PFSK-1 (cell line): ENCODE data around the gene PRPF38A.

ENCODE experiments used
- FOXP2 ChIP-seq: optimal IDR thresholded peaks from 2 replicates; pipeline ENCODE3; 2011; ENCODE audit warnings: borderline replicate concordance, control low read depth, inconsistent platforms; ENCODE audit not compliant: insufficient read depth; ENCODE audit errors: extremely low read length, extremely low read depth
- POLR2AphosphoS5 ChIP-seq: IDR thresholded peaks from 2 replicates; pipeline ENCODE4 v1.6.1; 2012; ENCODE audit warnings: low read depth, mild to moderate bottlenecking, control low read depth, low read length, moderate library complexity
- SIN3A ChIP-seq: IDR thresholded peaks from 2 replicates; pipeline ENCODE4 v1.6.1; 2012; ENCODE audit warnings: mild to moderate bottlenecking, low read length, moderate library complexity, borderline replicate concordance; ENCODE audit not compliant: insufficient read depth
- TAF1 ChIP-seq: IDR thresholded peaks from 2 replicates; pipeline ENCODE4 v1.6.1; 2012; ENCODE audit warnings: low read length, control low read depth, borderline replicate concordance; ENCODE audit not compliant: insufficient read depth
- TF ChIP-seq, protein P1 (sequence below), 2 experiments: IDR thresholded peaks; 2 replicates each; pipeline versions ENCODE4 v1.6.1 to v1.8.0; 2011 to 2012; ENCODE audit warnings: low read depth in 2 of 2, low read length in 2 of 2, control low read depth in 1 of 2, inconsistent platforms in 1 of 2, mild to moderate bottlenecking in 1 of 2, moderate library complexity in 1 of 2; ENCODE audit not compliant: insufficient read depth in 1 of 2

Gene PRPF38A

DNA sequence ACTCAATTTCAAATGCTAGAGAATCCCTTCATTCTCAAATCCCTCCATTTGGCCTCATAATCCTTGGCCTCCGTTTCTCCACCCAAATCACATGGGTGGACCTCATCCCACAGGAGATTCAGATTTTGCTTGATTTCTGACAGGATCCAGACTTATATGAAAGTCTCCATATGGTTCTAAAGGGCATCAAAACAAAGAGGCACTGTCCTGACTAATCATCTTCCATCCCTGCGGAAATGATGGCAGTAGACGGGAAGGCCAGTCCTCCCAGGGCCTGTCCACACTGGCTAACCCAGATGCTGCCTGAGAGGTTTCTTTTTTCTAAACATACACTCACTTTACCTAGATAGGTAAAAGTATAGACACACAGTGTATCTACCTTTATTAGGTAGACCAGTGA lies 19.0 kb upstream of the PRPF38A start:
- TF ChIP-seq POLR2AphosphoS5 (no peak), FOXP2 (no peak), TAF1 (no peak), SIN3A (no peak)
- TF ChIP-seq, protein P1, sequence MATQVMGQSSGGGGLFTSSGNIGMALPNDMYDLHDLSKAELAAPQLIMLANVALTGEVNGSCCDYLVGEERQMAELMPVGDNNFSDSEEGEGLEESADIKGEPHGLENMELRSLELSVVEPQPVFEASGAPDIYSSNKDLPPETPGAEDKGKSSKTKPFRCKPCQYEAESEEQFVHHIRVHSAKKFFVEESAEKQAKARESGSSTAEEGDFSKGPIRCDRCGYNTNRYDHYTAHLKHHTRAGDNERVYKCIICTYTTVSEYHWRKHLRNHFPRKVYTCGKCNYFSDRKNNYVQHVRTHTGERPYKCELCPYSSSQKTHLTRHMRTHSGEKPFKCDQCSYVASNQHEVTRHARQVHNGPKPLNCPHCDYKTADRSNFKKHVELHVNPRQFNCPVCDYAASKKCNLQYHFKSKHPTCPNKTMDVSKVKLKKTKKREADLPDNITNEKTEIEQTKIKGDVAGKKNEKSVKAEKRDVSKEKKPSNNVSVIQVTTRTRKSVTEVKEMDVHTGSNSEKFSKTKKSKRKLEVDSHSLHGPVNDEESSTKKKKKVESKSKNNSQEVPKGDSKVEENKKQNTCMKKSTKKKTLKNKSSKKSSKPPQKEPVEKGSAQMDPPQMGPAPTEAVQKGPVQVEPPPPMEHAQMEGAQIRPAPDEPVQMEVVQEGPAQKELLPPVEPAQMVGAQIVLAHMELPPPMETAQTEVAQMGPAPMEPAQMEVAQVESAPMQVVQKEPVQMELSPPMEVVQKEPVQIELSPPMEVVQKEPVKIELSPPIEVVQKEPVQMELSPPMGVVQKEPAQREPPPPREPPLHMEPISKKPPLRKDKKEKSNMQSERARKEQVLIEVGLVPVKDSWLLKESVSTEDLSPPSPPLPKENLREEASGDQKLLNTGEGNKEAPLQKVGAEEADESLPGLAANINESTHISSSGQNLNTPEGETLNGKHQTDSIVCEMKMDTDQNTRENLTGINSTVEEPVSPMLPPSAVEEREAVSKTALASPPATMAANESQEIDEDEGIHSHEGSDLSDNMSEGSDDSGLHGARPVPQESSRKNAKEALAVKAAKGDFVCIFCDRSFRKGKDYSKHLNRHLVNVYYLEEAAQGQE (IDR thresholded peaks at IDR 0.05; ENCODE audit: insufficient read depth in 1 of 2, low read depth in 2 of 2, low read length in 2 of 2) = no peak

DNA sequence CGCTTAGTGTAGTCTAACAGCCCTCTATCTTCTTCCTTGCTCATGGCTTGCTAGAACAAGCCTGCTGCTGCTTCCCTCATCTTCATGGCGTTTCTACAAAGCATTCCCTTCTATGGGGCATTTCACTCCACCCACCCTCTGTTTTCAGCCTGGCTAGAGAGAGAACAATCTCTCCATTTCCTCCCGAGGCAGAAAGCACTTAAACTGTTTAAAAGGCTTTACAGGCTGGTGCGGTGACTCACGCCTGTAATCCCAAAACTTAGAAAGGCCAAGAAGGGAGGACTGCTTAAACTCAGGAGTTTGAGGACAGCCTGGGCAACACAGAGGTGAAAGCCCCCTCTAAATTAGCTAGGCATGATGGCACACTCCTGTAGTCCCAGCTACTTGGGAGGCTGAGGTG lies 17.9 kb upstream of the PRPF38A start:
- TF ChIP-seq, protein P1 (IDR thresholded peaks at IDR 0.05; ENCODE audit: insufficient read depth in 1 of 2, low read depth in 2 of 2, low read length in 2 of 2) = no peak
- TF ChIP-seq TAF1 (no peak), SIN3A (no peak), FOXP2 (no peak), POLR2AphosphoS5 (no peak)

DNA sequence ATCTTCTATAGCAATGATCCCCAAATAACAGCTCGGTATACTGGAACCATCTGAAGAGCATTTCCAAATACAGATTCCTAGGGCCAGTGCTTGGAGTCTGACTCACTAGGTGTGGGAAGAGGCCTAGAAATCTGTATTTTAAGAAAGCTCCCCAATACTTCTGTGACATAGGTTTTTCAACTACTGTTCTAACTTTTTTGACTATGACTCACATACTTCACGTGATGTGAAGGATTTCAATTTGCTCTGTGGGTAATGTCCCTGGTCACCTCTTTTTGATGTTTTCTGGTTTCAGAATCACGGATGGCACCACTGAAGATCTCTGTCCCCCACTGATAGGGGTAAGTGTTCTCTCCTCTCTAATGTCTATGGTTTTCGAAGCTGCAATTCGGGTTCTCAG lies 11.2 kb upstream of the PRPF38A start:
- TF ChIP-seq FOXP2 = no peak
- TF ChIP-seq TAF1 = no peak
- TF ChIP-seq SIN3A = no peak
- no peak for TF ChIP-seq POLR2AphosphoS5
- TF ChIP-seq, protein P1 (IDR thresholded peaks at IDR 0.05; ENCODE audit: insufficient read depth in 1 of 2, low read depth in 2 of 2, low read length in 2 of 2) = no peak

DNA sequence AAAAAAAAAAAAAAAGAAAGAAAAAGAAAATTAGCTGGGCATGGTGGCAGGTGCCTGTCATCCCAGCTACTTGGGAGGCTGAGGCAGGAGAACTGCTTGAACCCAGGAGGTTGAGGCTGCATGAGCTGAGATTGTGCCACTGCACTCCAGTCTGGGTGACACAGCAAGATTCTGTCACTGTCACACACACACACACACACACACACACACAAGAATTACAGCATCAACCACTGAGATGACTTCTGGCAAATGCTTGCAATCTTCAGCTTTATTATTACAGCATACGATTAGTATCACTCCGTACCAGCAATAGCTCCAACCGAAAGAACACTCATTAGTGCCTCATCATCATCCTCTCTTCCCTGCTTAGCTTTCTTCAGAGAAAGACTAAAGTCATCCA lies 4.8 kb upstream of the PRPF38A start:
- TF ChIP-seq, protein P1 (IDR thresholded peaks at IDR 0.05; ENCODE audit: insufficient read depth in 1 of 2, low read depth in 2 of 2, low read length in 2 of 2) = no peak
- no peak for TF ChIP-seq SIN3A
- no peak for TF ChIP-seq TAF1
- no peak for TF ChIP-seq POLR2AphosphoS5
- no peak for TF ChIP-seq FOXP2

DNA sequence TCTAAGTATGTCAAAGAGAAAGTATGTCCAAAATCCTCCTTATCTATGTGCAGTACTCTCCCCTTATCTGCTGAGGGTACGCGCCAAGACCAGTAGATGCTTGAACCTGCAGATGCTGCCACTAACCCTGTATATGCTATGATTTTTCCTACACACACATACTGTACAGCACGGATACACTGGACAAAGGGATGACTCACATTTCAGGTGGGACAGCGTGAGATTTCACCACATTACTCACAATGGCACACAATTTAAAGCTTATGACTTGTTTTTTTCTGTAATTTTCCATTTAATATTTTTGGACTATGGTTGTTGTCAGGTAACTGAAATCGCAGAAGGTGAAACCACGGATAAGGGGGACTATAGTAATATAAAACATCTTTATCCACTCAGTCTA lies 4.3 kb upstream of the PRPF38A start:
- no peak for TF ChIP-seq SIN3A
- no peak for TF ChIP-seq POLR2AphosphoS5
- TF ChIP-seq, protein P1 (IDR thresholded peaks at IDR 0.05; ENCODE audit: insufficient read depth in 1 of 2, low read depth in 2 of 2, low read length in 2 of 2) = no peak
- TF ChIP-seq TAF1 = no peak
- TF ChIP-seq FOXP2 = no peak
